HFFc6 (cell line): ENCODE results near the gene FAM162A. TPM values are rescaled to one million over a fixed set of nuclear protein-coding genes. Genes with fewer than 3 reads are reported as not detected.

Experiments
- DNase-seq: peaks from one replicate; pipeline ENCODE4 v3.0.0-alpha.2; 2018
- H3K27ac Mint-ChIP-seq: 2 replicates; pipeline ENCODE4 v1.8.0; 2020; ENCODE audit warnings: mild to moderate bottlenecking, mixed read lengths
- H3K27me3 Mint-ChIP-seq: 2 replicates; pipeline ENCODE4 v1.8.0; 2021; ENCODE audit warnings: mild to moderate bottlenecking, moderate library complexity, mixed read lengths; ENCODE audit not compliant: insufficient read depth
- H3K36me3 Mint-ChIP-seq: 2 replicates; pipeline ENCODE4 v1.8.0; 2021; ENCODE audit warnings: low read depth, mixed read lengths
- H3K4me1 Mint-ChIP-seq: 2 replicates; pipeline ENCODE4 v1.8.0; 2020; ENCODE audit warnings: low read depth, mixed read lengths
- H3K4me3 Mint-ChIP-seq: 2 replicates; pipeline ENCODE4 v1.8.0; 2020; ENCODE audit warnings: mild to moderate bottlenecking, moderate library complexity, mixed read lengths
- H3K9me3 Mint-ChIP-seq: 2 replicates; pipeline ENCODE4 v1.8.0; 2020; ENCODE audit warnings: mild to moderate bottlenecking, mixed read lengths
- total RNA-seq, 6 experiments: library from RNA; stranded (reverse); fragmentation: NEBNext Ultra II Directional; extraction: Animal tissue kit (Norgen Biotek cat#: 25700); gene quantifications; 2 replicates in 1 of 6; 3 replicates in 5 of 6; pipeline ENCODE4 v1.2.3, GENCODE V29; 2021
- TF ChIP-seq, protein P1 (sequence below): fragments of 200-600 bp; sonication (generic); IDR thresholded peaks from 2 replicates; pipeline ENCODE4 v1.5.0; 2021; ENCODE audit warnings: antibody characterized with exemption, mild to moderate bottlenecking

Gene FAM162A
- total RNA-seq, 6 experiments from 2014 or later = 28.4 to 37.5 (median 31.5) TPM

DNA sequence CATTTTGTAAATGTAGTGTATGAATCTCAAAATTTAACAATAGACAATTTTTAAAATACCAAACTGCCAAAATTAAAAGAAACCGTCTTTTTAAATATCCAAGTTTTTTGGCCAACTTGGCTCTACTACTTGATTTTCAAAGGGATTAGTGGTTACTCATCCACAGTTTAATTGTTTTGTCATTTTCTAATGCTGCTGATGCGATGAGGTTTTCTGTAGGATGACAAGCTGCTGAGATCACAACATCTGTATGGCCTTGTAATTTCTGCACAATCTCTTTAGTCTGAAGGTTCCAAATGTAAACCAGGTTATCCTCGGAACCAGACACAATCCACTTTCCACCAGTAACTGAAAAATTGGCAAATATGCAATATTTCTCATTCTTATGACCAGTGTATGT, 30.4 kb downstream of the FAM162A start:
- Mint-ChIP-seq H3K9me3 (no peaks in the 10 kb centered on the region; the same call in 1 of the 2 replicates), H3K27ac (peak overlapping the region; percentile 98; the same call in 1 of the 2 replicates), H3K27me3 (peaks cover 7% of the 10 kb centered on the region), H3K4me1 (peaks cover 31% of the 10 kb centered on the region), H3K36me3 (peaks cover 27% of the 10 kb centered on the region), H3K4me3 (peak overlapping the region; percentile 93)
- TF ChIP-seq, protein P1, sequence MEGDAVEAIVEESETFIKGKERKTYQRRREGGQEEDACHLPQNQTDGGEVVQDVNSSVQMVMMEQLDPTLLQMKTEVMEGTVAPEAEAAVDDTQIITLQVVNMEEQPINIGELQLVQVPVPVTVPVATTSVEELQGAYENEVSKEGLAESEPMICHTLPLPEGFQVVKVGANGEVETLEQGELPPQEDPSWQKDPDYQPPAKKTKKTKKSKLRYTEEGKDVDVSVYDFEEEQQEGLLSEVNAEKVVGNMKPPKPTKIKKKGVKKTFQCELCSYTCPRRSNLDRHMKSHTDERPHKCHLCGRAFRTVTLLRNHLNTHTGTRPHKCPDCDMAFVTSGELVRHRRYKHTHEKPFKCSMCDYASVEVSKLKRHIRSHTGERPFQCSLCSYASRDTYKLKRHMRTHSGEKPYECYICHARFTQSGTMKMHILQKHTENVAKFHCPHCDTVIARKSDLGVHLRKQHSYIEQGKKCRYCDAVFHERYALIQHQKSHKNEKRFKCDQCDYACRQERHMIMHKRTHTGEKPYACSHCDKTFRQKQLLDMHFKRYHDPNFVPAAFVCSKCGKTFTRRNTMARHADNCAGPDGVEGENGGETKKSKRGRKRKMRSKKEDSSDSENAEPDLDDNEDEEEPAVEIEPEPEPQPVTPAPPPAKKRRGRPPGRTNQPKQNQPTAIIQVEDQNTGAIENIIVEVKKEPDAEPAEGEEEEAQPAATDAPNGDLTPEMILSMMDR = no peak
- no peak for DNase-seq

DNA sequence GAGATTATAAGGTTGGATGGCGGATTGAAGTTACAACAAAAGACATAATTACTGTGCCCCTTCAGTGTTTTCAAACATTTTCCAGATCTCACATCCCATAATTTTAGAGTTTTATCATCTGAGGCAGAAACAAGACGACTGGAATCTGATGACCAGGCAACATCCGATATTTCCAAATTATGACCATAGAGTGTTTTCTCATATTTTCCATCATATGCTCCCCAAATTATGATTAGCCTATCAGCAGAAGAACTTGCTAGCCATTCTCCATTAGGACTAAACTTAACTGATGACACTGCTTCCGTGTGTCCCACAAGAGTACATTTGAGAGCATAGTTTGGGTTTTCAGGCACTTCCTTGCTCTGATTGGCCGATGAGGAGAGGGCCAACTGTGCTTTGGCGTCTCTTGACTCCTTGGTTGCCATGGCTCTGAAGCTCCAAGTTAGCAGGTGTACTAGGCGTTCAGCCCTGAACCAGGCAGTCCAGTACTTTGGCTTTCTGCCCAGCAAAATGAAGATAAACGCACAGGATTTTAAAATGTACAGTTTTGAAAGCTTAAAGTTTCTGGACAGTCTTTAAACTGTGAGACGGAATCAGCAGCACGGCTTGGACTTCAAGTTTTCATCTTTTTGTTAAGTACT, 31.2 kb downstream of the FAM162A start:
- H3K27me3 Mint-ChIP-seq = peaks cover 7% of the 10 kb centered on the region
- H3K36me3 Mint-ChIP-seq = peaks cover 27% of the 10 kb centered on the region
- TF ChIP-seq, protein P1 = no peak
- peak overlapping the region; percentile 93 for H3K4me3 Mint-ChIP-seq
- H3K4me1 Mint-ChIP-seq = peaks cover 31% of the 10 kb centered on the region
- no peaks in the 10 kb centered on the region; the same call in 1 of the 2 replicates for H3K9me3 Mint-ChIP-seq
- H3K27ac Mint-ChIP-seq = peak overlapping the region; percentile 98
- peak; percentile 57 for DNase-seq

DNA sequence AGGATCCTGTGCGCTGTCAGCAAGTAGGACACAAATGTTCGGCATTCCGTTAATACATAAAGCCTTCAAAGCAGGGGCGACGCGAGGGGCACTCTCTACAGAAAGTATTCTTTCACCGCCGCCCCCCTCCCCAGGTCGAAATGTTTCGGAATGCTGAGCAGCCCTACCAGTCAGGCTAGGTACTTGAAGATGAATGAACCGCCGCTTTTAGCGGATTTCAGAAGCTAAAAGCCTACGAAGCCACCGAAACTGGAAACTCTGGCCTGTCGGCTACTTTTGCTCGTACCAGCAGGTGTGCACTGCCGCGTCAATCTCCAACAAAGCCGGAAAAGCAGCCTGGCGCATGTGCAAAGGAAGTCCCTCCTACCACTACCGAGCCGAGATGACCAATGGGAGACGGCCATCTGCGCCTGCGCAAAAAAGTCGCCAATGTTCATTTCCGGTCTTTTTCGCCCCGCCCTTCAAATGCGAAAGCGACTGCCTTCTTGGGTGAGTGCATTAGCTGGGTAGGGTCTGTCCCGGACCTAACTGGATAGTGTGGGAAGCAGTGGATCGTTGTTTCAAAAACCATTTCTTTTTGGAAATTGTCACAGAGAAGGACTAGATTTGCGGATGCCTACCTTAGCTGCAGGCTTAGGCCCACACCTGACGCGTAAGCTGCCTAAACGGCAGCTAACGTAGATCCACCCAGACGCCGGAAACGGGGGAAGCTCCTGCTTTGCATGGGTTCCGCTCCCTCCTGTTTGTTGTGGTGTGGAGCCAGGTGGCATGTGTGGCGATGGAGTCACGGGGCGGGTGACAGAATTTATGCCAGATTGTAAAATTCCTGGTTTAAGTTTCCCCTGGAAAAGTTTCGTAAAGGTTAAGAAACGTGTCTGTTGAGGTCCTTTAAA, 32.0 kb downstream of the FAM162A start, which contains the start of gene WDR5B:
TSS of gene WDR5B (minus strand) at position 301 of the 893 bp plus-strand sequence. CDS start 534 bp downstream, outside the sequence.
- Mint-ChIP-seq H3K27me3 (peaks cover 7% of the 10 kb centered on the region), H3K27ac (peak within 1 kb of the TSS; percentile 98), H3K4me3 (peak within 1 kb of the TSS; percentile 93), H3K4me1 (peaks cover 31% of the 10 kb centered on the region), H3K9me3 (no peaks in the 10 kb centered on the region; the same call in 1 of the 2 replicates), H3K36me3 (peaks cover 27% of the 10 kb centered on the region)
- peak; percentile 97 for DNase-seq
- TF ChIP-seq, protein P1 = peak; percentile 11; the same call in 1 of the 2 replicates

DNA sequence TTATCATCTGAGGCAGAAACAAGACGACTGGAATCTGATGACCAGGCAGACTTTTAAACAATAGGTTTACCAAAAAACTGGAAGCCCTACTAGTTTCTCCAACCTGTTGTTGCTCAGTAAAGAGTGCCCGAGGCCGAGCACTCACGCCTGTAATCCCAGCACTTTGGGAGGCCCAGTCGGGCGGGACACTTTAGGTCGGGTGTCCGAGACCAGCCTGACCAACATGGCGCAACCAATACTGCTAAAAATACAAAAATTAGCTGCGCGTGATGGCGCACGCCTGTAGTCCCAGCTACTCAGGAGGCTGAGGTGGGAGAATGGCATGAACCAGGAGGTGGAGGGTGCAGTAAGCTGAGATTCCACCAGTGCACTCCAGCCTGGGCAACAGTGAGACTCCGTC, 33.0 kb downstream of the FAM162A start:
- Mint-ChIP-seq H3K27ac (peak overlapping the region; percentile 98), H3K9me3 (no peaks in the 10 kb centered on the region; the same call in 1 of the 2 replicates), H3K4me1 (peaks cover 31% of the 10 kb centered on the region), H3K27me3 (peaks cover 7% of the 10 kb centered on the region), H3K36me3 (peaks cover 27% of the 10 kb centered on the region), H3K4me3 (peak overlapping the region; percentile 93)
- no peak for DNase-seq
- TF ChIP-seq, protein P1 = no peak

DNA sequence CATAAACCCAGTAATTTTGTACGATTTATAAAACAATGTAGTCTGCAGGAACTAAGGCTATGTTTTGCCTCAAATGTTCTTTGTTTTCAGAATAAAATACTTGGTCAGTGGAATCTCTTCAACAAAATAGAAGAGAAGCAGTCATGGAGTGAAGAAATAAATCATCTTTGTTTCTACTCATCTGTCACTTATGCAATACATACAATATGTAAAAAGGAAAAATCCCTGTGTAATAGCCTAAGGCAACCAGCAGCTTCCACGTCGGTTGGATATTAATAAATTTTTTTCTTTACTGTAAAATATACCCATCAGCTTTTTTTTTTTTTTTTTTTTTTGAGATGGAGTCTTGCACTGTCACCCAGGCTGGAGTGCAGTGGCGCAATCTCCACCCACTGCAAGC, 37.1 kb downstream of the FAM162A start:
- peaks cover 5% of the 10 kb centered on the region for H3K27me3 Mint-ChIP-seq
- no peak overlapping the region for H3K4me3 Mint-ChIP-seq
- H3K4me1 Mint-ChIP-seq = peaks cover 13% of the 10 kb centered on the region
- H3K36me3 Mint-ChIP-seq = peaks cover 17% of the 10 kb centered on the region
- no peak for DNase-seq
- no peak overlapping the region for H3K27ac Mint-ChIP-seq
- no peaks in the 10 kb centered on the region; the same call in 1 of the 2 replicates for H3K9me3 Mint-ChIP-seq
- TF ChIP-seq, protein P1 = no peak
